GM18909 (cell line): ENCODE data around the gene GOLGA8R.
"Not testable (repeated sequence)": the region's sequence is repeated elsewhere in the genome, so short reads cannot be mapped to it uniquely, and the experiment has no call there.

Experiments used
- ATAC-seq: cut with Tn5 transposase; IDR thresholded peaks from one replicate; pipeline ENCODE4 v1.9.1; 2021; ENCODE audit warnings: mild to moderate bottlenecking; ENCODE audit not compliant: unreplicated experiment, poor library complexity

GOLGA8R gene

GRCh38 chr15:30414160-30414559 lies at the start of gene GOLGA8R:
GOLGA8R (minus strand) TSS chr15:30414260; CDS start chr15:30414162, 98 bp downstream.
- ATAC-seq: not testable (repeated sequence)

- ATAC-seq: not testable (repeated sequence)
Measured at GRCh38 chr15:30463849-30464248, 49.8 kb upstream of the GOLGA8R start.

GRCh38 chr15:30462176-30462575 lies 48.1 kb upstream of the GOLGA8R start:
- ATAC-seq: not testable (repeated sequence)

- ATAC-seq: not testable (repeated sequence)
Measured at GRCh38 chr15:30452702-30453101, 38.6 kb upstream of the GOLGA8R start.

- not testable (repeated sequence) for ATAC-seq
Measured at GRCh38 chr15:30438348-30438747, 24.3 kb upstream of the GOLGA8R start.

- not testable (repeated sequence) for ATAC-seq
Measured at GRCh38 chr15:30435878-30436277, 21.8 kb upstream of the GOLGA8R start.

- not testable (repeated sequence) for ATAC-seq
Measured at GRCh38 chr15:30420723-30421122, 6.7 kb upstream of the GOLGA8R start.

- ATAC-seq: not testable (repeated sequence)
Measured at GRCh38 chr15:30407636-30408035, 6.4 kb downstream of the GOLGA8R start.

- not testable (repeated sequence) for ATAC-seq
Measured at GRCh38 chr15:30398988-30399387, 15.1 kb downstream of the GOLGA8R start.

GRCh38 chr15:30393664-30393991 lies 20.4 kb downstream of the GOLGA8R start:
- ATAC-seq: not testable (repeated sequence)

- not testable (repeated sequence) for ATAC-seq
Measured at GRCh38 chr15:30392766-30393663, 21.0 kb downstream of the GOLGA8R start, which contains the start of gene CHRFAM7A. CHRFAM7A (minus strand) TSS chr15:30393540; CDS start chr15:30383351, 10,189 bp downstream.

- not testable (repeated sequence) for ATAC-seq
Measured at GRCh38 chr15:30386318-30386887, 27.7 kb downstream of the GOLGA8R start.

GRCh38 chr15:30377082-30377413 lies 37.0 kb downstream of the GOLGA8R start:
- not testable (repeated sequence) for ATAC-seq

- not testable (repeated sequence) for ATAC-seq
Measured at GRCh38 chr15:30376375-30377081, 37.5 kb downstream of the GOLGA8R start.

- not testable (repeated sequence) for ATAC-seq
Measured at GRCh38 chr15:30375872-30376271, 38.2 kb downstream of the GOLGA8R start.

GRCh38 chr15:30374862-30375261 lies 39.2 kb downstream of the GOLGA8R start:
- ATAC-seq: not testable (repeated sequence)

GRCh38 chr15:30368271-30368670 lies 45.8 kb downstream of the GOLGA8R start:
- not testable (repeated sequence) for ATAC-seq

- not testable (repeated sequence) for ATAC-seq
Measured at GRCh38 chr15:30367246-30367645, 46.8 kb downstream of the GOLGA8R start.

- ATAC-seq: not testable (repeated sequence)
Measured at GRCh38 chr15:30361404-30361803, 52.7 kb downstream of the GOLGA8R start.

GRCh38 chr15:30360990-30361389 lies 53.1 kb downstream of the GOLGA8R start:
- ATAC-seq: not testable (repeated sequence)

- not testable (repeated sequence) for ATAC-seq
Measured at GRCh38 chr15:30355043-30355442, 59.0 kb downstream of the GOLGA8R start.
